Posterior cingulate gyrus (tissue), 11 donors: Measurements from ENCODE around the gene MAGI2.

Experiments
- DNase-seq, 10 donors: peaks; one replicate each; pipeline versions ENCODE4 v3.0.0 to v3.0.0-alpha.2; 2020 to 2021; ENCODE audit warnings: mixed read lengths in 3 of 10
- intact Hi-C: fragments of 100-400 bp; cut with DNase I; formaldehyde crosslinking; loops from one replicate; pipeline ENCODE4 v1.15.1; 2023

The MAGI2 gene

GRCh38 chr7:78161781-78162180 lies 1291.7 kb downstream of the MAGI2 start:
- intact Hi-C loops: no loop called here
- no peak for DNase-seq

DNA sequence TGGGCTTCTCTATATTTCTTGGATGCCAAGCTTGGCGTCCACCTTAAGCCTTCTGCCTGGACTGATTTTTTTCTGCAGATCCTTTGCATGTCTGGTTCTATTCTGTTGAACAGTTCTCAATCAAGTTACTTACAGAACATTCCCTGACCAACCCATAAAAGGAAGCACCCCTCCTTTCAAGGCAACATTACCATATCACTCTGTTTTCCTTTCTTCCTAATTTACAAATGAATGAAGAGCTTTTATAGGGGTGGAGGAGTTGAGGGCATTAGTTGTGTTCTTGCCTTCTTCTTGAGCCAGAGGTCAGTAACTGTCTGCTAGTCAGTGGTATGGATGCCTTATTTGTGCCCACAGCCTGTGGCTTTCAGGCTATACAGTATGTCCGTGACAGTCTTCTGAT lies 1293.9 kb downstream of the MAGI2 start:
- intact Hi-C loops: no loop called here
- no peak for DNase-seq

DNA sequence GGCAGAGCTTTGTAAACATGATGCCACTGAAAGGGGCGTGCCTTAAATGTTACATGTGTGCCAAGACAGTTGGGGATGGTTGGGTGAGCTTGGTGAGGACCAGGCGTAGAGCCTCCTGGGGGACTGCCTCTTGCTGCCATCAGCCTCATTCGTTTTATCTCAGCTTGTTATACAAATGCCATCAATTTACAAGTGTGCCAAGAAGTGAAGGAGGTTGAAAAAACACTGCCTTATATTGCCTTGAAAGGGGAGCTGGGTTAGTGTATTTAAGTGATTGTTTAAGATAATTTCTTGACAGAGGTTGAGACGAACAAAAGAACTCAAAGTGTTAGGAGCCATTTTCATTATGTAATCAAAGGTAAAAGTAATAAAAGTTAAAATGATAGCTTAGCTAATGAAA lies 1300.2 kb downstream of the MAGI2 start:
- DNase-seq: no peak
- intact Hi-C loops: no loop called here

- intact Hi-C loops: no loop called here
- DNase-seq: no peak
Observed at GRCh38 chr7:78151229-78151628, 1302.2 kb downstream of the MAGI2 start.

DNA sequence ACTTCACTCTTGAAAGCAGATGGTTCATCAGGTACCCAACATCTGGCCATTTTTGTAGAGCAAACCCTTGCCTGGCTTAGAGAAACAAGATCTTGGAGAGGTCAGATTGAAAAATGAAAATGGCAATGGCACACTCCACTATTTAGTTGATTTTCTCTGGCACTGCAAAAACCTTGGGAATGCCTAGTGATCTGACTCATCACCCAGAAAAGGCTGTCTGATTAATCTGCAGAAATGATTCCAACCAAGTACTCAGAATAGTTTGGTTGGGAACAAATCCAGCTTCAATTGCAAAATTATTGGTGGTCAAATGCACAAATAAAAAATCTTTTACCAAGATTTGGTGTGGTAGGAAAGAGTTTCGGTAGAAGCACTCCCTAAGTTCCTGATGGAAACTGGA lies 1303.7 kb downstream of the MAGI2 start:
- DNase-seq: no peak
- intact Hi-C loops: no loop called here

DNA sequence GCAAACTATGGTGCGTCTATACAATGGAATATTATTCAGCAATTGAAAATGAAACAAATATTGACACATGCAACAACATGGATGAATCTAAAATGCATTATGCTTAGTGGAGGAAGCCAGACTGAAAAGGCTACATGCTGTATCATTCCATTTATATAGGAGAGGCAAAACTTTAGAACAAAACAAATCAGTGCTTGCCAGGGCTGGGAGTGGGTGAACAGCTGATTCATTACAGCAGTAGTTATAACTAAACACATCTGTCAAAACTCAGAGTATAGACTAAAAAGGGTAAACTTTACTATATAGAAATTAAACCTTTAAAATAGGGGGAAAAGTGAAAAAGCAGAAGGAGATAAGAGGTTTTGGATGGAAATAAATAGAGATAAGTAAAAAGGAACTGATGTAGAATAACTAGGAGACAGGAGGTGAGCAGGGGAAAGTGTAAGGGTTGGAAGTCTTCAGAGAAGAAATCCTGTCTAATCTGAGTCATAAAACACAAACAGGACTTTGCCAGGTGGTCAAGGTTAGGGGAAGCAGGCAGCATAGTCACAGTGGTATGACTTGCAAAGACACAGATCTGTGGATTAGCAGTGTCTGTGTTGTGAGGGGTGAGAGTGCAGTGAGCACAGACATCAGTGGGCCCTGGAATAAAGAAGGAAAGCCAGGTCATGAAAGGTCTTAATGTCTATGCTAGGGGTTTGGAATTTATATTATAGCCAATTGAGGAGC lies 1305.1 kb downstream of the MAGI2 start:
- intact Hi-C loops: no loop called here
- DNase-seq: no peak

DNA sequence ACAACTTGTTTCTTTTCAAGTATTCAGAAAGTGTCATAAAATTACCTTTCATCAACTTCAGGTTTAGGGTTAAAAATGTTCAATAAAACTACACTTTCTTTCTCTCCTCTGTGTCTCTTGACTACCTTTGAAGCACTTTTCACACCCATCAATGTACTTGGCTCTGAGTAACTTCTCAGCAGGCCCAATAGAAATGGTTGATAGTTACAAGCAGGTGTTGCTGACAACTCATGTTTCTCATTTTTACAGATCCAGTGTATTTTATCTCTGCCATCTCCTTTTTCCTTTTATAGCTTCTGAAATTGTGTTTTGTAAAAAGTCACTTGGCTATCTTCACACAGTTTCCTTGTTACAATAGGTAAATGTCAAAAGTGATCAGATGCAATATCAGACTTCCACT lies 1306.9 kb downstream of the MAGI2 start:
- intact Hi-C loops: no loop called here
- no peak for DNase-seq

DNA sequence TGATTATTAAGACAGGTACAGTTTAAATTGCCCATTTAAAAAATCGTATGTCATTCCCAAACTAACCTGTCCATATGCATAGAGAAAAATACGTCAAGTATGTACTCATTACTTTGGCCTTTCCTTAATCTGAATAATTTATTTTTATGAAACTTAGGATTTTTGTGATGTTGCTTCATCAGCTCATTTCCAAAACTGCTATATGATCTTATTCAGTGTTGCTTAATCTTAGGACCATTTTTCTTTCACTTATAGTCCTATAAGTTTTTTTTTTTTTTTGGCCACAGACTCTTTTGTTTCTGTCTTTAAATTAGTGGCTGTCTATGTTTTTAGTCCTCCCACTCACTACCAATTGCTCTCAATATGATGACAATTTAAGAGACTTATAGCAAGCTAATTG lies 1309.8 kb downstream of the MAGI2 start:
- intact Hi-C loops: no loop called here

DNA sequence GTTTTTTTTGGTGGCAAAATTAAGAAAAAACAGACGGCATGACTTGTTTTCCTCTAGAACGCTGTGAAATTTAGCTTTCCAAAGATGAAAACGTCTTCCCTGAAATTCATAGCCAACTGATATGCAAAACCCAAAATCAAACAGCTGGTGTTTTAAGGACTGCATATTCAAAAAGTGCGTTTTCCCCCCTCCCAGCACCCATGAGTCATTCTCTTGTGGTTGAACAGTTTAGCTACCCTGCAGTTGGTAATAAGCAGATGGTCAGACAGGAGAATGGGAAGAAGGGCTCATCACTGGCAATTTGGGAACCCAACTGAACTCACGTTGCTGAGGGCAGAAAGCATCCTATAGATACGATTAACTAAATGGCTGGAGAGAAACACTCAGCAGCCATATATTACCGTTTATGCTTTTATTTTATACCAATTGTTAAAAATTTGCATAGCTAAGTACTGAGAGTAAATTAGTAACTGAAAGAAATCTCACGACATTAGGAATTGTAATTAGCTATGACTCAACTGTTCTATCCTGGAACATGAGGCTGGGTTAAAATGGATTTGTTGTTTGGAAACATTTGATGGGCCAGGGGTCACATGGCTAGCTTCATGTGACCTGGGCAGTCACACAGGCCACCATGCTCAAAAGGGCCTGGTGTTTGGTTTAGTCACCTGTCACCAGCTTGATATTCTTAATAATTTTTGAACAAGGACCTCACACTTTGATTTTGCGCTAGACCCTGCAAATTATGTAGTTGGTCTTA lies 1311.8 kb downstream of the MAGI2 start:
- peak in 3 of 10 donors; percentile 22 to 36 (median 23) for DNase-seq
- intact Hi-C loops: no loop called here

More for the DNA sequence above, 1309.8 kb downstream of the MAGI2 start:
- no peak for DNase-seq

GRCh38 chr7:78140109-78140508 lies 1313.4 kb downstream of the MAGI2 start:
- DNase-seq: no peak
- intact Hi-C loops: no loop called here

GRCh38 chr7:78139335-78139734 lies 1314.1 kb downstream of the MAGI2 start:
- intact Hi-C loops: no loop called here

DNA sequence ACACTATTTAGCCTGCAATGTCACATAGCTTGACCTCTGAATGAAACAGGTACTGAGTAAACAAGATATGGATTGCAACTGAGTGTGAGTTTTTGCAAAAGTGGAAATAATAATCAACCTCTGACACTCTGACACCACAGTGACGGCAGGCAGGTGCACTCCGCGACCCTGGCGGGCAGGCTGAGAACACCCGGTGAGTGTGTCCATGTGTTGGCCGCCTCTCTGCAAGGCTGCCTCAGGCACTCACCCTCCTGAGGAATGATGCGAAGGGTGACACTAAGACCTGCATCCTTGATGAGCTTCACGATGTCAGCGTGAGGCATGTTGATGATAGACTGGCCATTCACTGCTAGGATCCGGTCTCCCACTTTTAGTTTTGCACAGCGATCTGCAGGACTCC lies 1318.7 kb downstream of the MAGI2 start:
- intact Hi-C loops: no loop called here
- DNase-seq: no peak

More at GRCh38 chr7:78139335-78139734, 1314.1 kb downstream of the MAGI2 start:
- DNase-seq: no peak

DNA sequence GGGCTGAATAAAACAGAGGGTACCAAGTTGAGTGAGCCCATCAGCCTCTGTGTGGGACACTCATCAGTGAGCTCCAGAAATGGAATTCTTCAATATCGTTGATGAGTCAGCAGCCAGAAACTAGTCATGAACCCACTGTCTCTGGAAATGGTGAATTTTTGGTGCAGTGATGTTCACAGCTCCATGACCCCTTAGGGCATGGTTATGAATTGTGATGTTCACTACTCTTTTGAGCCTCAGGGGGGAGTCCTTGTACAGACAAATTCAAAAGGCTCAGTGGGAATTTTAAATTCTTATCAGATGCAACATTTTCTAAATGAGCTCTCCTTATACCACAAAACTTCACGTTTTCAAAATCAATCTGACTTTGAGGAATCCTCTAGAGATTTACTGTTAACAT lies 1319.2 kb downstream of the MAGI2 start:
- DNase-seq: no peak
- intact Hi-C loops: no loop called here

GRCh38 chr7:78130446-78131215 lies 1322.8 kb downstream of the MAGI2 start:
- DNase-seq: no peak
- intact Hi-C loops: no loop called here

DNA sequence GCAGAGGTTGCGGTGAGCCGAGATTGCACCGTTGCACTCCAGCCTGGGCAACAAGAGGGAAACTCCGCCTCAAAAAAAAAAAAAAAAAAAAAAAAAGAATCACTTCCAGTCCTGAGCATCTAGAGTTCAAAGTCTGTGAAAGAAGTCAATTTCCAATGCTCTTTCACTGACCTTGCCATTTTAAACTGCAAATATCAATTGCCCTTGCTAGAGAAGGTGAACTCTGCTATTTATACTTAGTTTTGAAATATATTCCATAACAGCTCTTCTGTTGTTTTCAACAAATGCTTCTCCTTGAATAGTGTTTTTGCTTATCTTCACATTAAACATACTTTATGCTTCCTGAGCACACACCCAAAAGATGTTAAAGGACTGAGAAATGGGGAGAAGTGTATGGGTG lies 1323.6 kb downstream of the MAGI2 start:
- DNase-seq: no peak

GRCh38 chr7:78127009-78127408 lies 1326.5 kb downstream of the MAGI2 start:
- DNase-seq: peak in 1 of 10 donors; percentile 35
- intact Hi-C loops: no loop called here

More for the DNA sequence above, 1323.6 kb downstream of the MAGI2 start:
- intact Hi-C loops: no loop called here

DNA sequence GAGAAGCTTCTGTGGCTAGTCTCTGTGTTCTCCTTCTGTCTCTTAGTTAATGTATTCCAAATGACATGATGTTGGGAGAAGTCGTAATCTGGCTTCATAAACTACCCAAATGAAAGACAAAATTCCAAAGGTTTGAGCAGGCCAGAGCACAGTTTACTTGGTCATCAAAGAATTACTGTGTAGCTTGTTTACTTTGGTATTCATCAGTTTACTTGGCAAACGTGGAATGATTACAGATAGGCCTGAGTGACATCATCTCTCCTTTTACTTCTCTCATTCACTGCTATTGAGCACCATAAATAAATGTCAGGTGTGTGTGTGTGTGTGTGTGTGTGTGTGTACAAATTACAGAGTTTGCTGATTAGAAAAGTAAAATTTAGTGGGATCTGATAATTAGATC lies 1327.6 kb downstream of the MAGI2 start:
- no peak for DNase-seq
- intact Hi-C loops: no loop called here

- intact Hi-C loops: no loop called here
- no peak for DNase-seq
Observed at GRCh38 chr7:78124216-78124615, 1329.3 kb downstream of the MAGI2 start.

- no peak for DNase-seq
- intact Hi-C loops: no loop called here
Observed at GRCh38 chr7:78121888-78122287, 1331.6 kb downstream of the MAGI2 start.

DNA sequence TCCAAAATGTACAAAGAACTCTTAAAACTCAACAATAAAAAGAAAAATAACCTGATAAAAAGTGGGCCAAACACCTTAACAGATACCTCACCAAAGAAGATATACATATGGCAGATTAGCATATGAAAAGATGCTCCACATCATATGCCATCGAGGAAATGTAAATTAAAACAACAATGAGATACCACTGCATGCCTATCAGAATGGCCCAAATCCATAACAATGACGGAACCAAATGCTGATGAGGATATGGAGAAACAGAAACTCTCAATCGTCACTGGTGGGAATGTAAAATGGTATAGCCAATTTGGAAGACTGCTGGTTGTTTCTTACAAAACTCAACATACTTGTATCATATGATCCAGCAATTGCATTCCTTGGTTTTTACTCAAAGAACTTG lies 1335.0 kb downstream of the MAGI2 start:
- intact Hi-C loops: no loop called here
- no peak for DNase-seq

DNA sequence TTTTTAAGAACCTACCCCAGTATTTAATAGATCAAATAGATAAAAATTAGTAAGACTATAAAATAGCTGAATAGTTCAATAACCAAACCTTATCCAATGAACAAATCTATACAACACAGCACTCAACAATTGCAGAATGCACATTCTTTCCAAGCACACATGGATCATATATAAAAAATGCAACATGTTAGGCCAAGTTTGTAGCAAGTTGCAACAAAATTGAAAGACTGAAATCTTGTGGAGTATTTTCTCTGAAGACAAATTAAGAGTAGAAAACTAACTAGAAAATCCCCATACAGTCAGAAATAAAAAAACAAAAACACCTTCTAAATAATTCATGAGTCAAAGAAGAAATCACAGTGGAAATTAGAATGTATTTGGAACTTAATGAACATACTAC lies 1337.6 kb downstream of the MAGI2 start:
- intact Hi-C loops: no loop called here
- no peak for DNase-seq
